ENCODE data around the gene MON2. TPM values are rescaled to one million over a fixed set of nuclear protein-coding genes. Genes with fewer than 3 reads are reported as not detected.
"Not testable (repeated sequence)": the region's sequence is repeated elsewhere in the genome, so short reads cannot be mapped to it uniquely, and the experiment has no call there.

MON2 gene
- total and polyA plus RNA-seq, 2 donors (not counting 3 experiments of a cell fraction or from before 2014, with no cell fraction given): 8.9 to 41.8 TPM

DNA sequence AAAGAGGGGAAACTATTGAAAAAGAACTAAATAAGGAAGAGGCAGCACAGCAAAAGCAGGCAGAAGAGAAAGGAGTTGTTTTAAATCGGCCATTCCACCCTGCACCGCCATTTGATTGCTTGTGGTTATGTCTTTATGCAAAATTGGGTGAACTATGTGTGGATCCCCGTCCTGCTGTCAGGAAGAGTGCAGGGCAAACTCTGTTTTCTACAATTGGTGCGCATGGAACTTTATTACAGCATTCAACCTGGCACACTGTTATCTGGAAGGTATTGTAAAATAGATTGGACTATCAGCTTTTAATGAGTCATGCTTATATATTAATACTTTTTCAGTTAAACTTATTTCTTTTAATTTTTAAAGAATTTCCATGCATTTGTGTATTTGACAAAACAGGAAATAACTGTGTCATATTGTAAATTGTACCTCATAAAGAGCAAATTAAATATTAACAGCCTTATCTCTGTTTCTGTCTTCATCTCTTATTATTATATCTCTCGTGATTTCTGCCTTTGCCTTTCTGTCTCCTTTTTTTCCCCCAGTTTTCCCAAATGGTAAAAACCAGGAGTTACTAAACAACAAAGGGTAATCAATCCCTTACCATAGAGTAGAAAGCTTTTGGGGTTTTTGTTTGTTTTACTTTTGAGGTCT lies 86.4 kb downstream of the MON2 start:
- no TSS peak for BruUV-seq (replicated peaks)
- H3K9ac ChIP-seq (replicated peaks; ENCODE audit: extremely low read depth, insufficient read depth, low read length): no peak overlapping the region
- no peaks in the 10 kb centered on the region for H3K27me3 ChIP-seq (ENCODE audit: control insufficient read depth in 2 of 2, insufficient read depth in 2 of 2, low read length in 2 of 2)
- no peaks in the 10 kb centered on the region for H4K20me1 ChIP-seq (replicated peaks; ENCODE audit: control insufficient read depth, extremely low read depth, insufficient read depth, low read length)
- no peak overlapping the region for H2AFZ ChIP-seq (ENCODE audit: low read depth, low read length)
- FAIRE-seq (no peak), DNase-seq (ENCODE audit: low read depth, low spot score) (no peak)
- no peaks in the 10 kb centered on the region for H3K4me1 ChIP-seq (ENCODE audit: control insufficient read depth, extremely low read depth, insufficient read depth, low read length)
- POLR2A ChIA-PET: no interaction called here
- intact Hi-C loops (cut with micrococcal nuclease): no loop called here
- H3K9me1 ChIP-seq (replicated peaks; ENCODE audit: control insufficient read depth, extremely low read depth, insufficient read depth, low read length): no peaks in the 10 kb centered on the region
- no peak overlapping the region for H3K4me3 ChIP-seq (replicated peaks in 1 of 3; ENCODE audit: insufficient read depth in 1 of 3, low read depth in 1 of 3, low read length in 3 of 3)
- peaks cover 4 to 10% of the 10 kb centered on the region in 2 experiments for H3K36me3 ChIP-seq (ENCODE audit: control insufficient read depth in 2 of 2, extremely low read depth in 1 of 2, insufficient read depth in 2 of 2, low read length in 2 of 2)
- H3K4me2 ChIP-seq (ENCODE audit: insufficient read depth, low read length): no peak overlapping the region
- no peak overlapping the region for H3K27ac ChIP-seq (ENCODE audit: insufficient read depth, low read depth, low read length)
- no peaks in the 10 kb centered on the region for H3K79me2 ChIP-seq (ENCODE audit: control insufficient read depth, insufficient read depth, low read length)
- TF ChIP-seq EZH2 (IDR thresholded peaks at IDR 0.05; ENCODE audit: borderline replicate concordance, low read depth, low read length, severe bottlenecking) (no peak), POLR2A (IDR thresholded peaks at IDR 0.05; ENCODE audit: low read depth, low read length) (no peak)
- TF ChIP-seq, protein P1, sequence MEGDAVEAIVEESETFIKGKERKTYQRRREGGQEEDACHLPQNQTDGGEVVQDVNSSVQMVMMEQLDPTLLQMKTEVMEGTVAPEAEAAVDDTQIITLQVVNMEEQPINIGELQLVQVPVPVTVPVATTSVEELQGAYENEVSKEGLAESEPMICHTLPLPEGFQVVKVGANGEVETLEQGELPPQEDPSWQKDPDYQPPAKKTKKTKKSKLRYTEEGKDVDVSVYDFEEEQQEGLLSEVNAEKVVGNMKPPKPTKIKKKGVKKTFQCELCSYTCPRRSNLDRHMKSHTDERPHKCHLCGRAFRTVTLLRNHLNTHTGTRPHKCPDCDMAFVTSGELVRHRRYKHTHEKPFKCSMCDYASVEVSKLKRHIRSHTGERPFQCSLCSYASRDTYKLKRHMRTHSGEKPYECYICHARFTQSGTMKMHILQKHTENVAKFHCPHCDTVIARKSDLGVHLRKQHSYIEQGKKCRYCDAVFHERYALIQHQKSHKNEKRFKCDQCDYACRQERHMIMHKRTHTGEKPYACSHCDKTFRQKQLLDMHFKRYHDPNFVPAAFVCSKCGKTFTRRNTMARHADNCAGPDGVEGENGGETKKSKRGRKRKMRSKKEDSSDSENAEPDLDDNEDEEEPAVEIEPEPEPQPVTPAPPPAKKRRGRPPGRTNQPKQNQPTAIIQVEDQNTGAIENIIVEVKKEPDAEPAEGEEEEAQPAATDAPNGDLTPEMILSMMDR (IDR thresholded peaks at IDR 0.05; ENCODE audit: extremely low read depth in 1 of 2, insufficient read depth in 1 of 2, low read depth in 1 of 2, low read length in 2 of 2): no peak
- dilution Hi-C loops (cut with MboI; ENCODE audit: extremely low pct_ligation_motif_present, low sequenced_read_pairs): no loop called here
- CTCF ChIA-PET: interaction anchor here (1.0 to 1.5 kb wide), 2 partner anchors 21 to 29 kb away, joined by 3 to 4 read pairs; no protein-coding TSS in a partner anchor
- H3K9me3 ChIP-seq (replicated peaks; ENCODE audit: control insufficient read depth, insufficient read depth, low read length): no peaks in the 10 kb centered on the region

DNA sequence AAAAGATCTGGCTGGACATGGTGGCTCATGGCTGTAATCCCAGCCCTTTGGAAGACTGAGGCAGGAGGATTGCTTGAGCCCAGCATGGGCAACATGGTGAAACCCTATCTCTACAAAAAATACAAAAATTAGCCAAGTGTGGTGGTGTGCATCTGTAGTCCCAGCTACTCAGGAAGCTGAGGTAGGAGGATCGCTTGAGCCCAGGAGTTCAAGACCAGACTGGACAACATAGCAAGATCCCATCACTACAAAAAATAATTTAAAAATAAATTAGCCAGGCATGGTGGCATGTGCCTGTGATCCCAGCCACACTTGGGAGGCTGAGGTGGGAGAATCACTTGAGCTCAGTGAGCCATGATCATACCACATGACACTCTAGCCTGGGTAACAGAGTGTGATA lies 92.7 kb downstream of the MON2 start:
- H3K4me1 ChIP-seq (ENCODE audit: control insufficient read depth, extremely low read depth, insufficient read depth, low read length); POLR2A ChIA-PET; H3K9me3 ChIP-seq (replicated peaks; ENCODE audit: control insufficient read depth, insufficient read depth, low read length); H3K79me2 ChIP-seq (ENCODE audit: control insufficient read depth, insufficient read depth, low read length); H3K27me3 ChIP-seq (ENCODE audit: control insufficient read depth in 2 of 2, insufficient read depth in 2 of 2, low read length in 2 of 2); H3K27ac ChIP-seq (ENCODE audit: insufficient read depth, low read depth, low read length); H3K9ac ChIP-seq (replicated peaks; ENCODE audit: extremely low read depth, insufficient read depth, low read length); dilution Hi-C loops (cut with MboI; ENCODE audit: extremely low pct_ligation_motif_present, low sequenced_read_pairs); H4K20me1 ChIP-seq (replicated peaks; ENCODE audit: control insufficient read depth, extremely low read depth, insufficient read depth, low read length); H3K4me3 ChIP-seq (replicated peaks in 1 of 3; ENCODE audit: insufficient read depth in 1 of 3, low read depth in 1 of 3, low read length in 3 of 3); H3K9me1 ChIP-seq (replicated peaks; ENCODE audit: control insufficient read depth, extremely low read depth, insufficient read depth, low read length); BruUV-seq (replicated peaks); H3K4me2 ChIP-seq (ENCODE audit: insufficient read depth, low read length); H2AFZ ChIP-seq (ENCODE audit: low read depth, low read length); DNase-seq (ENCODE audit: low read depth, low spot score); FAIRE-seq; intact Hi-C loops (cut with micrococcal nuclease): not testable (repeated sequence)
- H3K36me3 ChIP-seq (ENCODE audit: control insufficient read depth in 2 of 2, extremely low read depth in 1 of 2, insufficient read depth in 2 of 2, low read length in 2 of 2): peaks cover 5 to 11% of the 10 kb centered on the region in 2 experiments
- CTCF ChIA-PET: interaction anchor here (1.7 kb wide), 1 partner anchor 240 kb away, joined by 4 read pairs; no protein-coding TSS in a partner anchor

Measured in endothelial cell of umbilical vein (primary cell).